Calu3 (cell line): ENCODE data around the gene ME1. TPM values are rescaled to one million over a fixed set of nuclear protein-coding genes. Genes with fewer than 3 reads are reported as not detected.
"Not testable (repeated sequence)": the region's sequence is repeated elsewhere in the genome, so short reads cannot be mapped to it uniquely, and the experiment has no call there.

Source experiments
- BruUV-seq: library from RNA; stranded (reverse); fragments of 400-500 nt; replicated peaks from 2 replicates; lab custom pipeline; 2021; lab: Mats Ljungman, UMichigan
- CTCF ChIA-PET: fragments of 300-600 bp; sonication (Branson Sonifier 250); formaldehyde crosslinking; loops from one replicate; lab custom pipeline; 2022; ENCODE audit warnings: antibody characterized with exemption; lab: Charles Lee
- DNase-seq: peaks from one replicate; pipeline ENCODE4 v3.0.0; 2022
- H3K27ac Mint-ChIP-seq: one replicate; pipeline ENCODE4 v1.8.0; 2022; ENCODE audit warnings: mixed read lengths; ENCODE audit not compliant: unreplicated experiment
- H3K27me3 Mint-ChIP-seq: one replicate; pipeline ENCODE4 v1.8.0; 2022; ENCODE audit warnings: mixed read lengths; ENCODE audit not compliant: unreplicated experiment
- H3K36me3 Mint-ChIP-seq: one replicate; pipeline ENCODE4 v1.8.0; 2022; ENCODE audit warnings: mild to moderate bottlenecking, moderate library complexity, mixed read lengths; ENCODE audit not compliant: insufficient read depth, unreplicated experiment
- H3K4me1 Mint-ChIP-seq: one replicate; pipeline ENCODE4 v1.8.0; 2022; ENCODE audit warnings: mild to moderate bottlenecking, low read depth, mixed read lengths; ENCODE audit not compliant: unreplicated experiment
- H3K4me3 Mint-ChIP-seq: one replicate; pipeline ENCODE4 v1.8.0; 2022; ENCODE audit warnings: mild to moderate bottlenecking, low read depth, moderate library complexity, mixed read lengths; ENCODE audit not compliant: unreplicated experiment
- H3K9me3 Mint-ChIP-seq: one replicate; pipeline ENCODE4 v1.8.0; 2022; ENCODE audit warnings: low read depth, mixed read lengths; ENCODE audit not compliant: unreplicated experiment
- CTCF ChIP-seq: fragments of 200-600 bp; IDR thresholded peaks from one replicate; pipeline ENCODE4 v1.8.0; 2022; ENCODE audit warnings: antibody characterized with exemption; ENCODE audit not compliant: unreplicated experiment
- intact Hi-C: fragments of 100-400 bp; cut with micrococcal nuclease; formaldehyde crosslinking; loops from one replicate; pipeline ENCODE4 v1.10.0; 2022; ENCODE audit not compliant: unreplicated experiment
- total RNA-seq: library from RNA; stranded (reverse); gene quantifications from 2 replicates; pipeline ENCODE4 v1.2.3, GENCODE V29; 2022

Gene ME1
- total RNA-seq, 1 experiment from 2014 or later, result 14.5 TPM

- no peak overlapping the region for H3K27ac Mint-ChIP-seq
- no TSS peak for BruUV-seq
- peaks cover 10% of the 10 kb centered on the region for H3K4me1 Mint-ChIP-seq
- H3K4me3 Mint-ChIP-seq, result no peak overlapping the region
- CTCF ChIA-PET, result no interaction called here
- no peak for TF ChIP-seq CTCF
- H3K36me3 Mint-ChIP-seq, result no peaks in the 10 kb centered on the region
- no peaks in the 10 kb centered on the region for H3K27me3 Mint-ChIP-seq
- H3K9me3 Mint-ChIP-seq, result no peaks in the 10 kb centered on the region
- intact Hi-C loops, result no loop called here
- DNase-seq, result no peak
Measured at GRCh38 chr6:83462524-83462923, 31.7 kb upstream of the ME1 start.

GRCh38 chr6:83461438-83461837, 30.6 kb upstream of the ME1 start:
- Mint-ChIP-seq H3K27me3 (no peaks in the 10 kb centered on the region), H3K4me1 (peaks cover 10% of the 10 kb centered on the region), H3K9me3 (no peaks in the 10 kb centered on the region), H3K4me3 (no peak overlapping the region), H3K36me3 (no peaks in the 10 kb centered on the region), H3K27ac (no peak overlapping the region)
- no peak for DNase-seq
- CTCF ChIA-PET, result no interaction called here
- TF ChIP-seq CTCF, result no peak
- intact Hi-C loops, result no loop called here
- no TSS peak for BruUV-seq

- DNase-seq, result no peak
- peaks cover 10% of the 10 kb centered on the region for H3K4me1 Mint-ChIP-seq
- no peak overlapping the region for H3K4me3 Mint-ChIP-seq
- no peaks in the 10 kb centered on the region for H3K9me3 Mint-ChIP-seq
- BruUV-seq, result no TSS peak
- H3K27me3 Mint-ChIP-seq, result no peaks in the 10 kb centered on the region
- no peak overlapping the region for H3K27ac Mint-ChIP-seq
- intact Hi-C loops, result no loop called here
- no peaks in the 10 kb centered on the region for H3K36me3 Mint-ChIP-seq
- no peak for TF ChIP-seq CTCF
- CTCF ChIA-PET, result interaction anchor here (0.6 kb wide), 1 partner anchor 1671 kb away, joined by 3 read pairs; no protein-coding TSS in a partner anchor
Measured at GRCh38 chr6:83459663-83460062, 28.8 kb upstream of the ME1 start.

GRCh38 chr6:83450015-83450414, 19.2 kb upstream of the ME1 start:
- CTCF ChIA-PET, H3K27ac Mint-ChIP-seq, BruUV-seq, H3K27me3 Mint-ChIP-seq, H3K4me3 Mint-ChIP-seq, DNase-seq, H3K4me1 Mint-ChIP-seq, H3K36me3 Mint-ChIP-seq, intact Hi-C loops, H3K9me3 Mint-ChIP-seq: not testable (repeated sequence)

- DNase-seq, H3K4me3 Mint-ChIP-seq, CTCF ChIA-PET, H3K4me1 Mint-ChIP-seq, H3K9me3 Mint-ChIP-seq, H3K27ac Mint-ChIP-seq, H3K36me3 Mint-ChIP-seq, intact Hi-C loops, BruUV-seq, H3K27me3 Mint-ChIP-seq: not testable (repeated sequence)
Measured at GRCh38 chr6:83444086-83444699, 13.3 kb upstream of the ME1 start.
